Hindlimb muscle (tissue), 1 donor: ENCODE measurements around the gene XPNPEP1. TPM values are rescaled to one million over a fixed set of nuclear protein-coding genes. Genes with fewer than 3 reads are reported as not detected.

Experiments
- DNase-seq: peaks from one replicate; pipeline ENCODE4 v3.0.0-alpha.2; 2013
- polyA plus RNA-seq: library from polyadenylated mRNA; unstranded; fragments of 120-200 nt; gene quantifications from one replicate; pipeline ENCODE4 v1.2.1, GENCODE V29; 2013; ENCODE audit not compliant: insufficient read length

Gene XPNPEP1
- polyA plus RNA-seq, 1 donor = 73.3 TPM

DNA sequence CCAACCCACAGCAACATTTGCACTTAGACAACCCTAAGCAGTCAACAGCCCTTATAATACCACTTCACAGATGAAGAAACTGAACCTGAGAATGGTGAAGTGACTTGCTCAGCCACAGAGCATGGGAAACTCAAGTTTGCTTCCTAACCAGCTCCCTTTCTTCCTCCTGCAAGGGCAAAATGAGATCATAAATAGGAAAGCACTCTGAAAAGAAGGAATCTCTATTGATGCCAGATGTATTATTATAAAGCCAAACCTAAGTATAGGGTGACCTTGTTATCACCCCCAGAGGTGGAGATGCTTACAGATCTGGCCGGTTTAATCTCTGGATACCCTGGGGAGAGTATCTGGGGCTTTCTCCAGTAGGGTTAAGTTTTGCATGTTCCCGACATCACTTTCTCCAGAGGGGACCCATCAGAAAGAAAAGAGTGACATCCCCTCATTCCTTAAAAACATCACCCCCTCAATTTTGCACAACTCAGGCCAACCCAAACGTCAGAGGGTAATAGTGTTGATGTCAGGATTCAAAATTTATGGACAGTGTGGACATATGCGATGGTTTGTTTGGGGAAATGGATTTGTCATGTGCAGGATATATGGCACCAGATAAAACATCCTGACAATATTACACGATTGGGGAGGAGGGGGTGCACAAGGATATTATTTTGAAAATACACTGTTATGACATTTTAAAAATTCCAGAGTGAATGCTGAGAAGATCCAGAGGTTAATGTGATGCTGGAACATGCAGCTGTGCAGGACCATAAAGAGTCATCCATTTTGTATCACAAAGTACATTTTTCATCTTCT is 24.0 kb upstream of the XPNPEP1 start:
- no peak for DNase-seq

DNA sequence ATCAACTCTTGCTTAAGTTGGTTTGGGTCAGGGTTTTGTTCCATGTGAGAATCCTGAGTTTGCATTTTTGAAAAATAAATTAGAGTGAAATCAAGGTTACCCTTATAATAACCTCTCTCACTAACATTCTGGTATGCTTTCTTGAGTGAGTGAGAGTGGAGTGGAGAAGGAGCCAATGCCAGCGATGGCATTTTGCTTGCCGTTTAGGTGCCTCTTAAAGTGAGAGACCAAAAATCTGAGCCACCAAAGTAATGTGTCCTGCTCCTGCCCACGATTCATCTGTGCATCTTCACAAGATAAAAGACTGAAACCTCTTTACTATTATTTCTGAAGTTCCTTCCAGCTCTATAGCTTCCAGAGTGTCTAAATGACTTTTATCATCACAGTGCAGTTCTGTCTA is 23.4 kb upstream of the XPNPEP1 start:
- DNase-seq = no peak

DNA sequence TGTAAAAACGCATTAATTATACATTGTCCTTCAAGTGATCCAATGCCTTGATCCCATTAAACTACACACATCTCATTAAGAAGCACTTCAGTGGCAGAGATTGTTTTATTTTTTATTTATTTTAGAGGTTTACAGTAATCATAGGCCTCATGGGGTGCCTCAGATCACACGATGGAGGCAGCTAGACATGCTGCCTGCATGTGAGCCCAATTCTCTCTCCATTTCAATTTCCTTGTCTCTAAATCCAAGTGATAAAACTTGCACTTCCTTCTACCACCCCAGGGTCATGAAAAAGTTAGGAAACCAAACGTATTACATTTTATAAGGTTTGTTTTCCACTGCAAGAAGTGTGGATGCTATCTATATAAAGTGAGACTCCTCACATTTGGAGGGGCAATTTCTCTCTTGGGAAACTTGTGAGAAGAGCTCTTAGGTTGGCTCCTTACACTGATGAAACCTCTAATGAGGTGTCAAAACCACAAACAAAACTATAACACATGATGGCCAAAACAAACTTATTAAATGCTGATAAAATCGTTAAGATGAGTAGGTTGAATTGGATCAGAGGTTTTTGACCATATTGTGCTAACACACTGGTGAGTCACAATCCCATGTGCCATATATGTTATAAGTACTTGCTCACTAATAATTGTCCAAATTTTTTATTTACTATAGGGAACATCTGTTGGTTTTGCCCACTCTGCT is 22.3 kb upstream of the XPNPEP1 start:
- no peak for DNase-seq

DNA sequence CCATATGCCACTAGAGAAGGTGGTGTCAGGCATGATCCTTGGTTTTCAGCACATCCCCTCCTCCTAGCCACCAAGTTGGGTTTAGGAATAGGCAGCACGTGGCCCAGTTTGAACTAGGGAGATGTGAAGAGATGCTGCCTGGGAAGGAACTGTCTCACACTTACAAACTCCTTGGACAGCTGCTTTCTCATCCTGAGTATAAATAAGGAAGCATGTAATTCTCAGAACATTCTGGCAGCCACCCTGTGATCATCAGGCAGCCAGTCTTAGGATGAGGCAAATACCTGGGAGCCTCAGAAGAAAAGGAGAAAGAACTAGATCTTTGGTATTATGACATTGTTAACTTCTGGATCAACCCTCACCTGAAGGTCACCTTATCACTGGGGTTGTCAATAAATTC is 21.3 kb upstream of the XPNPEP1 start:
- DNase-seq = no peak

DNA sequence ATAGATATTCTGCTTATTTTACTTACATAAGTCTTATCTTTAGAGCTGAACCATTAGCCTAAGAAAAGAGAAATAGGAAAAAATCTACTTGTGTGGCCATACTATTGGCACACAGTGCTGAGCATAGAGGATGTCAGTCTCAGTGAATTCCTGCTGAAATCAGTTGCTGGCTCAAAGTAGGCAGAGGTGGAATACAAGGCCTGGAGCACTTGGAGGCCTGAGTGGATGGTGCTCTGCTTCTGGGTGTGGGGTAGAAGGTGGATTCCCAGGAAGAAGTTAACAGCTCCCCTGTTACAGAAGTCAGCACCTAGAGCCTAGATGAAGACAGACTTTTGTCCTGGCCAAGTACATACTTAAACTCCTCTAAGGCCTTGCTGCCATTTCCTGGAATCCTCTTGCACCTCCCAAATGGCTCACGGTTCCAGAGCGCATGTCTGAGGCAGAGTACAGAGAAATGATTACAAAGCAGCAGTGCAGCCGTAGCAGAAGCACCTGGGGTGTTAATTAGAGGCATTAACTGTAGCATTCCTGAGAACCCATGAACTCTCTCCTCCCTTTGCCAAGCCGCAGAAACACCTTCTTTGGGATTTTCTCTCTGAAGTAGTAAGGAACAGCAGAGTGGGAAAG is 18.0 kb upstream of the XPNPEP1 start:
- DNase-seq = no peak

DNA sequence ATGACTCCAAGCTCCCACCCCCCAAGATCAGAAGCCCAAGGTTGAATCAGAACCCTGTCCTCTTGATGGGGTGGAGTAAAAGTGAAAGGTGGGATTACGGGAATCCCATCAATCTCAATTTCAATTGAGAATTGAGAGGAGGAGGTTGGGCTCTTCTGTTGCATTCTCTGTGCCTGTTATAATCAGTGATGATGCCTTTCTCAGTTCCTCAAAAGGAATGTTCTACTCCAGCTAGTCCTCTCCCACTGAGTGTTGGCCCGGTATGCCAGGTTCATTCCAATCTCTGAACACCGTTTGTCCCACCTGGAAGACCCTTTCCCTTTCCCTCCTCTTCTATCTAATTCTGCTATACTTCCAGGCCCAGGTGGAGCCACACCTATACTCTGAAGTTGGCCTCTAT is 17.2 kb upstream of the XPNPEP1 start:
- DNase-seq = no peak

DNA sequence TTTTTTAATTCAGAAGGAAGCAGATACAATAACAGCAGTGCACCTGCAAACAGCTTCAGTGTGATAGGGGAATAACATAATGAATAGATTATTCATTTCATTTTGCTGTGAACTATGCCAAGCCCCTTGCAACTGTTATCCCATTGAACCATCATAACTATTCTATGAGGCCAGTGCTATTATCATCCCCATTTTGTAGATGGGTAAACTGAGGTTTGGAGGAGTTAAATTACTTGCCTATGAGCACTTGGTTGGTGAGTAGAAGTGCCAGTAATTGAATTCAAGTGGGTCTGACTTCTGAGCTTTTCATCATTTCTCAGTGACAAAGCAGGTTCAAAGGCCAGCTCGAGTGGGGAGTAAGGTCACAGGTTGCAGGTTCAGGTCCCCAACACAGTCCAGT is 16.8 kb upstream of the XPNPEP1 start:
- DNase-seq = no peak

DNA sequence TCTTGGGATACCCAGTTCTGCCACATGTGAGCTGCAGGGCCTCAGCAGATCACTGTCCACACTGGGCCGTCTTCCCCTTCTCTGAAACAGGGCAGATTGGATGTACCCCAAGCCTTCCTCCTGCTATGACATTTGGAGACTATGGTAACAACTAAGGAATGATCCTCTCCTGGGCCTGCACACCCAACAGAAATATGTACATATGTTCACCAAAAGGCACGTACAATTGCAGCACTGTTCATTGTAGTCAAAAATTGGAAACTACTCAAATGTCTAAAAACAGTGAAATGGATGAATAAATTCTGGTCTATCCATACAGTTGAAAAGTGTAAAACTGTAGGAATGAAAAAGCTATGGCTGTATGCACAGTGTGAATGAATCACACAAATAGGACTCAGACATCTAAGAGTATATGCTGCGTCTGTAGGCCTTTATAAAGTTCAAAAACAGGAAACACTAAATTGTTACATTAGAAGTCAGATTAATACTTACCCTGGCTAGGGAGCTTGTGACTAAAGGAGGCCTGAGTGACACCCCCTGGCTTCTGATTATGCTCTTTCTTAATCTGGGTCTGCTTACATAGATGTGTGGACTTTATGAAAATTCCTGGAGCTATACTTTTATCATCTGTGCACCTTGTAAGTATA is 16.1 kb upstream of the XPNPEP1 start:
- no peak for DNase-seq

DNA sequence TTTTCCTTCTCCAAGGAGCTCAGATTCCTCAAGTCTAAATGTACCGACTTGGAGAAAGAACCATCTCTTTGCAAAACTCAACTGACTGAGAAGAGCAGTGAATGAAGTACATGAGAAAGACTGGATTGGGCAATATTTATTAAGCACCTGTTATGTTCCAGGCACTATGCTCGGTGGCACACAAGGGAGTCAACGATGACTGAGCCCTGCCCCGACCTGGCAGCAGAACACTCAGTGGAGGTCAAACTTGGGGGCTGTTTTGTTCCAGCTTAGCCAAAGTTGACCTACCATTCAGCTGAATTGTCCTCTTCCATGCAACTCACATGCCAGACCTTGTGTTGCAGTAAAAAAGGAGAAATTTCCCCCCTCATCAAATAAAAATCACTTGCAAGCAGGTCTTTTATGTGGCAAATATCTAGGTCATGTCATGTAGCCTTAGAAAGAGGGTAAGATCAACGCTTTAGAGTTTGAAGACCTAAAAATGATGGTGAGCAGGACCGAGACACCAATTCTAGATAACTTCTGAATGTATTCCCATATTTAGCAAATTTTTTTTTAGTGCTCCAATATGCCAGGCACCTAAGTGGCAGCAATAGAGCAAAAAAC is 14.3 kb upstream of the XPNPEP1 start:
- DNase-seq = no peak

DNA sequence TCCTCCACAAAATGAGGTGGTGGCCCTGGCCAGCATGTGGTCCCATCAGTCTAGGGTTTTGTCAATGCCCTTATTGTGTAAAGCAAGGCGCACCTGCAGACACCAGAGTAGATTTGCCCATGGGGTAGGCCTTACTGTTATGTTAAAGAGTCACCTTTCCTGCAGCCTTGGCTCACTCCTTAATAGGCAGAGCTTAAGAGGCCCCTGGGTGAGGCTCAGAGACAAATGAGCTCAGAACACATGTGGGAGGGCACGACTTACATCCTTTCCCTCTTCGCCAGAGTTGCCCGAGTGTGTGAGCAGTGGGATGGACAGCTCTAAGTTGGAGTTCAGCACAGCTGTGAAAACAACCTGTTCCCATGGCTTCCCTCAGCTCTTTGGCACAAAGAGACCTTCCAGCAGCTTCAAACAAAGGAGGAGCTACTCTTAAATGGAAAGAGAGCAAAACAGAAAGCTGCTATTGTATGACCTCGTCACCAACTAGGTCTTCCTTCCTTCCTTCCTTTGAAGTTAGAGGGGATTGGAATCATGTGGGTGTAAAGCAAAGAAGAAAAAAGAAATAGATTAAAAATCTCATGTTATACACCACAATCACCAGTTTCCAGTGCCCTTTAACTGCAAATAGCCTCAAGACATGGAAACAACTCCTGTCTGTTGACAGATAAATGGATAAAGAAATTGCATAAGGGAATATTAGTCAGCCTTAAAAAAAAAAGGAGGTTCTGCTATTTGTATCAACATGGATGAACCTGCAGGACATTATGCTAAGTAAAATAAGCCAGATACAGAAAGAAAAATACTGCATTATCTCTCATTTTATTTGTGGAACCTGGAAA is 11.9 kb upstream of the XPNPEP1 start:
- no peak for DNase-seq

DNA sequence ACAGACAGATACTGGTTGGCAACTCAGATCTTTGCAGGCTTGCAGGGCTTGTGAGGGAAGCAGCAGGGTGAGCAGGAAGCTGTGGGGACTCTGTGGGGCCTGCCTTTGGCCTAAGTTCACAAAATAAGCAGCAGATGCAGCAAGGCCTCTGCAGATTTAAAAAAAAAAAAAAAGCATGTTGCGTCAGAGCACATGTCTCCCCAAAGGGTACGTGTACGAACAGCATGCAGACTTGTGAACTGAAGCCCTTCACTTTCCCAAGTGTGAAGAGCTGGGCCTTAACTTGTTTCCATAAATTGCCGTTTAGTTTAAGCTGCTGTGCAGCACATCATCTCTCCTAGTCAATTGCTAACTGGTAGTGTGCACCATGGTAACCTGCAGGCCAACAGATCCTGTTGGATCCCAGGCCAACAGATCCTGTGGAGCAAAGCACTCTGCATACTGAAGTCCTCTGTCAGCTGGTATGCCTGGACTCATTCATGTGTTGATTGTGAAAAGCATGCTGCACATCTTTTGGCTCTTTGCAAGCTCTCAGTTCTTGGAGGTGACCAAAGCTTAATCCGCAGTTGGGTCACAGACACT is 10.8 kb upstream of the XPNPEP1 start:
- DNase-seq = no peak

DNA sequence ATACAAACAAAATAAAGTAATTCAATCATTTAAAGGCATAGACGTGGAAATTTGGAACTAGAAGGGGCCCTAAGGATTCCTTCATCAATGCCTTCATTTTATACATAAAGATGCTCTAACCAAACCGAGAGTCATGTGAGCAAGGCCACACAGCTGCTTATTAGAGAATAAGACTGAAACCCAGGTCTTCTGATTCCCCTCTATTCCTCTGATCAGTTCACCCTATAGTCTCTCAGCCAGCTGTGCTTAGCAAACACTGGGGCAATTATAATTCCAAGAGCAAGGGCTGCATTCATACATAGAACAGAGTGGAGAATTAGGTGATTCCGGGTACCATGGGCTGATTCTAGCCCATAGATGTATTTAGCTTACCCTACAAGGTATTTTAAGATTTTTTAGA is 9.7 kb upstream of the XPNPEP1 start:
- no peak for DNase-seq

DNA sequence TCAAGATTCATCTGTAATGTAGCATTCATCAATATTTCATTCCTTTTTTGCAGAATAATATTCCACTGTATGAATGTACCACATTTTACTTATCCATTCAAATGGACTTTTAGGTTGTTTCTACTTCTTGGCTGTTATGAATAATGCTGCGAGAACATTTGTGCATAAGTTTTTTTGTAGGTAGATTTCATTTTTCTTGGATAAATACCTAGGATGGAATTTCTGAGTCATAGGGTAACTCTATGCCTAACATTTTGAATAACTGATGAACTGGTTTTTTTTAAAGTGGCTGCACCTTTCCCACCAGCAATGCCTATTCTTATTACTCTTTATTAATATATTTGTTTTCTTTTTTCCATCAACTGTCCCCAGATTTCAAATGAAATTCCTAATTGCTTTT is 9.1 kb upstream of the XPNPEP1 start:
- no peak for DNase-seq

DNA sequence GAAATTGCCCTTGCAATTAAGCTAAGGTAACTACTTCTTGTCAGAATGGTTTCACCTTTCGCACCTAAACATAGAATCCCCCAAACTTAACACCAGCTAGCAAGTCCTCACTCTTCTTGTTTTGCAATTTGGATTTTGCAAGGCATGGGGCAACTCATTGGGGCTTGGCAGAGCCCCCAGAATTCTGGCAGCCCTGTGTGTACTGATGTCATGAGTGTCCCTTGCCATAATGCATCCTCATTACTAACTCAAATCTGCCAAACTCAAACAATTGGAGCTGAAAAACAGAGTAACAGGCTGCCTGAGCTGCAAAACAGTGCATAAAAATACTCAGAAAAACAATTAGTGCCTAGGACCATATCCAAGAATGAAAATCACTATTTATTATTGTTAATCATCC is 7.9 kb upstream of the XPNPEP1 start:
- DNase-seq = no peak

DNA sequence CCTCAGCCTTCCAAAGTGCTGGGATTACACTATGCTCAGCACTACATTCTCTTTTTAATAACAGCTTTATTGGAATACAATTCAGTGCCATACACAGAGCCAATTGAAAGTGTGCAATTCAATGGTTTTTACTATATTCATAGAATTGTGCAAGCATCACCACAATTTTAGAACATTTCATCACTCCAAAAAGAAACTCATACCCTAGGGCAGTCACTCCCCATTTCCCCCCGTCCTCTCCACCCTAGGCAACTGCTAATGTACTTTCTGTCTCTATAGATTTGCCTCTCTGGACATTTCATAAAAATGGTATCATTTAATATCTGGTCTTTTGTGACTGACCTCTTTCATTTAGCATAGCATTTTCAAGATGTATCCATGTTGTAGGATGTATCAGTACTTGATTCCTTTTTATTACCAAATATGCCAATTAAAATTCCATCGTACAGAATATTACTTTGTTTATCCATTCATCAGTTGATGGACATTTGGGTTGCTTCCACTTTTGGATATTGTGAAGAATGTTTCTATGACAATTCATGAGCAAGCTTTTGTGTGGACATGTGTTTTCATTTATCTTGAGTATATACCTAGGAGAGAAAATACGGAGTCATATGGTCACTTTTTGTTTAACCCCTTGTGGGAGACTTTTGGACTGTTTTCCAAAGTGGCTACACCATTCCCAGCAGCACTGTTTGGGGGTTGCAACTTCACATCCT is 6.3 kb upstream of the XPNPEP1 start:
- DNase-seq = no peak

DNA sequence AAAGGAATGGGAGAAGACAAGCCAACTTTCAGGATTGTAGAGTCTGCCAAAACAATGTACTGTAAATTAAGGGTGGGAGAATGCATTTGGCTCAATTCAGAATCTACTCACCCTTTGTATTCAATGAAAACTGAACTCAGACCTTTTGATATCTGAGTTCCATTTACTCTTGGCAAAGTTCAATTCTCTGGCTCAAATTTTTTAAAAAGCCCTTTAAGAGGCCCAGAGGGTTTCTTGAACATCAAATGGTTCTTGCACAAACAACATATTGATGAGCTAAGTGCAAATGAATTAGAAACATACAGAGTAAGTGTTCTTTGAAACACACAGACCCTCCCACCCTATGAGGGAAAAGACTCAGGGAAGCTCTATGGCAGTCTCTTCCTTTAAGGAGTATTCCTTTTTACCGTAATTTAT is 5.2 kb upstream of the XPNPEP1 start:
- DNase-seq = no peak

DNA sequence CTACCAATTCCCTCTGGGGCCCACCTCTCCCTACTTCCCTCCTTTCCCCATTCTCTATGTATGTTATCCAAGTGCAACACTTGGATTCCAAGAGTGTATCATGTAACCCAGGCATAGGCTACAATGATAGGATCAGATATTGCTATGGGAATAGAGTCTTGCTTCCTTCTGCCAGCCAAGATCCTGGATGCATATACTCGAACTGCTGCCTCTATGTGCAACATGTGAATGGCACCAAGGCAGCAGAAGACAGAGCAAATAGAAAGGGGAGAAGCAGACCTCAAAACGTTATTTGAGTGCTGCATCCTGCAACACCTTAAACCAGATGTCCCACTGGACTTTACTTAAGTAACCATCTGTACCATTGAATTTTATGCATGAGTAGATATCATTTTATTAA is 3.5 kb upstream of the XPNPEP1 start:
- DNase-seq = no peak

DNA sequence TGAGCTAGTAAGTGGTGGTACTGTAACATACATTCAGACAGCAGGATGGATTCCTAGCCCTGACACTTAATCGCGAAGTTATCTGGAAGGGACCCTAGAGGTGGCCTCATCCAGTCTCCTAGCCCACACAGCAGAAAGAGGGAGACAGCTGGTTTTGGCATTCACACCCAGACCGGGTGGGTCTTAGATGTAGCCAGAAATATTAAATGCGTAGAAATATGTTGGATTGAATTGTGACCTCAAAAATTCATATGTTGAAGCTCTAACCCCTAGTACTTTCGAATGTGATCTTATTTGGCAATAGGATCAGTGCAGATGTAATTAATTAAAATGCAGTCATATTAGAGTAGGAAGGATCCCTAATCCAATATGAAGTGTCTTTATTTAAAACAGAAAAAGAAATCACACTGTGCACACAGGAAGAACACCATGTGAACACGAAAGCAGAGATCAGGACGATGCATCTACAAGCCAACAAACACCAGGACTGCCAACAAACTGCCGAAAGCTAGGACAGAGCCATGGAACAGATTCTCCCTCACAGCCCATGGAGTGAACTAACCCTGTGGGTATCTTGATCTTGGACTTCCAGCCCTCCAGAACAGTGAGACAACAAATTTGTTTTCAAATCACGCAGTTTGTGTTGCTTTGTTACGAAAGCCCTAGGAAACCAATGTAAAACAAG is 2.9 kb upstream of the XPNPEP1 start:
- DNase-seq = no peak

DNA sequence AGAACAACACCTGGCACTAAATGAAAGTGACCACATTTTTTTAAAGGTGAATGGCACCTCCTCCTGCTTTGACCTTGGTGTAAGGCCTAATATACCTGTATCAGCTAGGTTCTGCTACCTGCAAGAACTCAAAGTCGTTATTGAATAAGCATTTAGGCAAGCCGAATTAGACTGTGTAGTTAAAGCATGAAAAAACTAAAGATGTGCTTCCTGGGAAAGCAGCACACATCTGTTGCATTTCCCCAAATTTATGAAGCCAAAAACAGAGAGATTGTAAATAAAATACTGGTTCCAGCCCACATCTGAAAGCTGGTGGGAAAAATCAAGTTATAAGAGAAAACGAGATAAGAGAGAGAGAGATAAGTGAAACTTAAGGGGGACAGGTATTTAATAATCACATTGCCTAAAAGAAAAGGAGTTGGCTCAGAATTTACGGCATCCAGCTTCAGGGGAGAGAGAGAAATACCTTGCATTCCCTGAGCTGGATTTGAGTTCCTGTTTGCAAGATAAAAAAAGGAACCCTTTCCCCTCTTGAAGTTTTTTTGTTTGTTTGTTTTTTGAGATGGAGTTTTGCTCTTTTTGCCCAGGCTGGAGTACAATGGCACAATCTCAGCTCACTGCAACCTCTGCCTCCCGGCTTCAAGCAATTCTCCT is 1.8 kb upstream of the XPNPEP1 start:
- no peak for DNase-seq

DNA sequence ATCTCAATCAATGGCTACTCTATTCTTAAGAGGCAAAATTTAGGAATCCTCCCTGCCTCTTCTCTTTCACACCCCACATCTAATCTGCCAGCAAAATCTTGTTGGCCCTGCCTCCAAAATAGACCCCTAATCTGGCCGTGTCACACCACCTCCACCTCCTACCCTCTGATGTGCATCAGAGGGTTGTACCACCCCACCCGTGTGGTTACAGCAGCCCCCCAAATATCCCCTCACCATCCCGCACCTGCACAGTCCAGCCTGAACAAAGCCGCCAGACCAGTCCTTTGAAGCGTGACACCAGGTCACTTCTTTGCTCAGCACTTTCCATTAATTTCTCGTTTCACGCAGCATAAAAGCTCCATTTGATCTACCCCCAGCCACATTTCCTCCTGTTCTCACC is 776 bp upstream of the XPNPEP1 start:
- DNase-seq = no peak
